Glomerular endothelial cell (primary cell): ENCODE results near the gene SLC39A11. TPM values are rescaled to one million over a fixed set of nuclear protein-coding genes. Genes with fewer than 3 reads are reported as not detected.
"Not testable (repeated sequence)": the region's sequence is repeated elsewhere in the genome, so short reads cannot be mapped to it uniquely, and the experiment has no call there.

Source experiments
- DNase-seq: peaks from one replicate; pipeline ENCODE4 v3.0.0-alpha.2; 2011; ENCODE audit warnings: low read depth, low spot score; ENCODE audit errors: extremely low read depth
- total RNA-seq: library from RNA; depleted of rRNA; stranded (reverse); fragments of >200 nt; gene quantifications from 2 replicates; pipeline ENCODE4 v1.2.3, GENCODE V29; 2015

SLC39A11 gene
- total RNA-seq, 1 donor from 2014 or later = 5.8 TPM

DNA sequence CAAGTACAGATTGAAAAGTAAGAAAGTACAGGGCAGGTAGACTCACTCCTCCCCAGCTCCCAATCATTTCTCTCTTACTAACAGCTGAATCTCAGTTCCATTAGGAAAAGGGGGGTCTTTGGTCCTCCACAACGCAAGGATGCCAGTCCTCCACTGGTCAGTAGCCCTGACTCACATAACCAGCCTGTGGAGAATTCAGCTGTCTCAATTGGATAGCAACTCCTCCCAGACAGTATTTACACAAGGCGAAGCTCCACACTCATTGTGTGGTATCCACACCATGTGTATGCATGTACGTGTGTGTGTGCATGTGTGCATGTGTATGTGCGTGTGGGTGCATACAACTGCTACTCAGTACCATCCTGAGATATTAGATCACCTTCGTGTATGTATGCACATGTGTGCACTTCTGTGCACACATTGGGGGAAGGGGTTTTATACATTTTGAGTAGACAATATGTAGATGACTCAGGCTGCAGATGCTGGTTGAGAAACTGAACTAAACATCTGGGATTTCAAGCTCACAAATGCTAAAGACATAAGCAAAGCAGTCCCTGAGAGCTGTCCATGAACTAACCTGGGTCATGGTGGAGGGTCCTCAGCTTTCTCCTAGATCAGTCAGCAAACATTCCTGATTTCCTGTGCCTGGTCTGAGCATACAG is 240.1 kb downstream of the SLC39A11 start:
- DNase-seq = no peak

DNA sequence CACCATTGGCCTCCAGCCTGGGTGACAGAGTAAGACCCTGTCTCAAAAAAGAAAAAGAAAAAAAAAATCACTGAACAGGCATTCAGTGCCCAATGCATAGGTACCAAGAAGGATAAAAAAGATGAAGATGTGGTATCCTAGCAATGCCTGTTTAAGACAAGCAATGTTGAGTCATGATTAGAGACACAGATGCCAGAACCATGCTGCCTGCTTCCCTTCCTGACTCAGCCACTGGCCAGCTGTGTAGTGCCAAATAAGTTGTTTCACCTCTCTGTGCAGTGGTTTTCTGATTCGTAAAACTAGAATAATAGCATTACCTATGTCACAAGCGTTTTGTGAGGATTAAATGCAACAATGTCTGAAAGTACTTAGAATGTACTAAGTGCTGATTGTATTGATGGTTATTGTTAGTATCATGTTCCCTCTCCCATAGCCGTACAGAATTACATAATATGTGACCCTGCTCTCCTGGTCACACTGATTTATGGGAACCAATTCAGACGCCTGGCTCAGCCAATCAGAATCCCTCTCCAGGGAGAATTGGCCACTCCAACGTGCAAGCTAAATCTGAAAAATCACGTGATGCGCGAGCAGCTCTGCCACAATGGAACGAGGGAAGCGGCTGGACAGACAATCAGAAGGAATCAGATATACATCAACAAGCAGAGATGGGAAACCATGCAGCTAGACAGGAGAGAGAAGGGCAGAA is 241.9 kb downstream of the SLC39A11 start:
- no peak for DNase-seq

DNA sequence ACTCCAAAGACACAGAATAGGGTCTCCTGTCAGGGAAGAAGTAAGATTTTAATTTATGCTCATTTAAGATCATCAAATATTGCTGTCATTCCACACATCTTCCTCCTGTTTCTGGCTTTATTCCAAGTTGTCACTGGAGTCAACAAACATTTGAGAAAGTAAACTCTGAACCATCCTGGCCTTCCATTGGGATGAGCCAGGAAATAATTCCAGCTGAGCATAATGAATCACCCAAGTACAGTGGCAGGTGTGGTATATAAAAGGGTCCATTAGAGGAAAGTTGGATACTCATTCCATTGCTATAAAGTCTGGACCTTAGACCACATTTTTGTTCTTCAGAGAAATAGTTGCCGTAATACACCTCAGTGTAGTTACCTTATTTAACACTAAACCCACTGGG is 246.1 kb downstream of the SLC39A11 start:
- no peak for DNase-seq

DNA sequence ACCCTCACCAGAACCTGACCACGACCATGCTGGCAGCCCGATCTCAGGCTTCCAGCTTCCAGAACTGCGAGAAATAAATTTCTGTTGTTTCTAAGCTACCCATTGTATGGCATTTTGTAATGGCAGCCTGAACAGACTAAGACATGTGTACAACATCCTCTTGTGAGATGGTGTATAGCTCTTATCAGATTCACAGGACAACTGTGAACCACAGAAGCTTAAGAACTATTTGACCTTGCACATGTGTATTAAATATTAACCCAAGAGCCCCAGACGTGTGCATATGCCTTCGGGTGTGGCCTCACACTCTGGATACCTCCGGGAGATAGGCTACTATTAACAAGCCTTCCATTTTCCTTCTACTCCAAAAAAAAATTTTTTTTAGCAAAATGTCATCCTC is 248.9 kb downstream of the SLC39A11 start:
- no peak for DNase-seq

DNA sequence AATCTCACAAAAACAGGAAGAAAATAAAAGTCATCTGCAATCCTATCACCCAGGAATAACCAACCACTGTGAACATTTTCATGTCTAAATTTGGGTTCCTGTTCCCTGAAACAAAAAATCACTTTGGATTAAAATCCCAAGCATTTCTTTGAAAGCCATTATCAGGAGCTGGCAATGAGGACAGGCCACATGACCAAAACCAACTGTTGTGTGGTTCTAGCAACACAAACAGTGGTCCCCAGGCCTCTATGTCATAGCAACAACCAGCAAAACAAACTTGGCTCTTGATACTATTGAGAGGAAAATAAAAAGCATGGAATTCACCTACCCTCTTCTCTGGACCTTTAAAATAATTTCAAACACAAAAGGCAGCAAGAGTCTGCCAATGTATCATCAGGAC is 252.5 kb downstream of the SLC39A11 start:
- no peak for DNase-seq

DNA sequence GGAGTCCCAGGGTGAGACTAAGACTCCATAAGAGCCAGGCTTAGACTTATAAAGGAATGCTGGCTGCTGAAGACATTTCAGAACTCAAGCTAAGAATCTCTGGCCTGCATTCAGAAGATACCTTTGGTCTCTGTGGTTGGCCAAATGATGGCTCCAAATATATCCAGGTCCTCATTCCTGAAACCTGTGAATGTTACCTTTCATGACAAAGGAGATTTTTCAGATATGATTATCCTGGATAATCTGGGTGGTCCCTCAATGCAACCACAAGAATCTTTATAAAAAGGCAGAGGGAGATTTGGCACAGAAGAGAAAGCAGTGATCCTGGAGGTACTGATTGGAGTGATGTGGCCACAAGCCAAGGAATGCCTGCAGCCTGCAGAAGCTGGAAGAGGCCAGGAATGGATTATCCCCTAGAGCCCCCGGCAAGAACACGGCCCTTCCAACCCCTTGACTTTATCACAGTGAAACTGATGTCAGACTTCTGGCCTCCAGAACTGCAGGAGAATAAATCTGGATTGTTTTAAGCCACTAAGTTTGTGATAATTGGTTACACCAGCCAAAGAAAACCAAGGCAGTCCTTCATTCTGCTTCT is 253.3 kb downstream of the SLC39A11 start:
- no peak for DNase-seq

DNA sequence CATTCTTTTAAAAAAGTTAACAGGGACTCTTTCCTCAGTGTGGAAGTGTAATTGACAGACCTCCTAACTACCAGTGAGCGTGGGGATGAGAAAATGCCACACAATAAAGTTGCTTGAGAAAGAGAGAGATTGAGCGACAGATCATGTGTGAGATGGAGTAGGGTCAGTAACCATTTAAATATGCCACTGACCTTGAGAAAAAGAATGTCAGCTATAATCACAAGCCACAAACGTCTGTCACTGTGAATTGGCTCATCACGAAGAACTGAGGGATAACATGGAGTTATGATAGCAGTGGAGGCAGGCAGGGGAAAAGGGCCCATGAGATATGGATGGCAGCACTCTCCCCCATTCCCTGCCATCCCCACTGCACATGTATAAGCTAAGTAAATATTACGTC is 253.9 kb downstream of the SLC39A11 start:
- no peak for DNase-seq

DNA sequence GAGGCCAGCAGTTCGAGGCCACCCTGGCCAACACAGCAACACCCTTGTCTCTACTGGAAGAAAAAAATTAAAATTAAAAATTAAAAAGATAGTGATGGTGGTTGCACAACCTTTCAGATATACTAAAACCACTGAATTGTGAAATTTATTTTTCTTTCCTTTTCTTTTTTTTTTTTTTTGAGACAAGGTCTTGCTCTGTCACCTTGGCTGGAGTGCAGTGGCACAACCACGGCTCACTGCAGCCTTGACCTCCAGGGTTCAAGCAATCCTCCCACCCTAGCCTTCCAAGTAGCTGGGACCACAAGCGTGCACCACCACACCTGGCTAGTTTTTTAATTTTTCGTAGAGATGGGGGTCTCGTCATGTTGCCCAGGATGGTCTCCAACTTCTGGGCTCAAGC is 254.4 kb downstream of the SLC39A11 start:
- no peak for DNase-seq

DNA sequence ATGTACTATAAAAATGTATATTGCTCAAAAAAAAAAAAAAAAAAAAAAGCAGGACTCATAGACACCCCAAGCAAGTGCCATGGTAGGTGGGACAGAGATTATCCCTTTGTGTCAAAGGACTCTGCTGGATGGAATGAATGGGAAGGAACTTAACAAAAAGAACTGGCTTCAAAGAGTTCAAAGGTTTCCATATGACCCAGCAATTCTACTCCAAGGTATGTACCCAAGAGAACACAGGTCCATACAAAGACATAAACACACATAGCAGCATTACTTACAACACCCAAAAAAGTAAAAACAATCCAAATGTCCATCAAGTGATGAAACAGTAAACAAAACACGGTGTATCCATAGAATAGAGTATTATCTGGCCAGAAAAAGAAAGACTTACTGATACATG is 255.2 kb downstream of the SLC39A11 start:
- no peak for DNase-seq

DNA sequence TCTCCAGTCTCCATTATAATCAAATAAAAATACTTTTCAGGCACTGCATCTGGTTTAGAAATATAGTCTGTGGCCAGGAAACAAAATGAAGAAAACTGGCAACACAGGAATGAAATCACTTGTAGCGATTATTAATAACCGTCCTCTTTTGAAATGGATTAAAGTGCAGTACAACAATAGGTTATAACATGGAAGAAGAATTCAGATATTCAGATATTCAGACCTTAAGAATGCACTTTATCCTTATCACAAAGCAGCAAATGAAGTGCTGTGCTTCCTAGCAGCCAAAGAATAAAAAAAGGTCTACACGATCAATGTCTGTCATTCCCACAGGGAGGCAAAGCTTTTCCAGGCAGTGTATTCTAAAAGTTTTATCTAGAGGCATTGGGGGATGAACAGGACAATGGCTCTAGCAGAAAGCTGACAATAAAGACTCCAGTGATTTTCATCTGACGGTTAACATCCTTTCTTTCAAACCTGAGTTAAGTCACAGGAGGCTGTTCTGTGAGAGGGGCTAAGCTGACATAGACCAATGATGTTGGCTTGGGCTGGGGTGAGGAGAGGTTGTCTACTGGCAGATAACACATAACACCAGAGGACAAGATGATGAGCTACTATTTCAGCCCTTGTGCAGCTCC is 259.2 kb downstream of the SLC39A11 start:
- DNase-seq = no peak

DNA sequence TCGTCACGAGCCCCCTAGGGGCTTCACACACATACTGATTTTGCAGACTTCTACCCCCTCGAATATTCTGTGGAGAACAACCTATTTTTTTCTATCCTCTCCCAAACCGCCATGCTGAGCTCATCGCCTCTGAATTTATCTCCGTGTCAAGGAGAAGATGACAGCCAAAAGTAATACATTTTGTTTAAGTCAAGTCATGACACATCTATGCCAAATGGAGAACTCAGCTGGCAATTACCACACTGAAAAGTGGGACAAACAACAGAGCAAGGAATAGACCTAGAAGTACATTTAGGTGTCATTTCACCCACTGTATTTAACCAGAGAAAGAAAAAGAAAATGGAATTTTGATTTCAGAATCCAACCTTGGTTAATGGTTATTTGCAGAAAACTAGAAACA is 260.2 kb downstream of the SLC39A11 start:
- no peak for DNase-seq

DNA sequence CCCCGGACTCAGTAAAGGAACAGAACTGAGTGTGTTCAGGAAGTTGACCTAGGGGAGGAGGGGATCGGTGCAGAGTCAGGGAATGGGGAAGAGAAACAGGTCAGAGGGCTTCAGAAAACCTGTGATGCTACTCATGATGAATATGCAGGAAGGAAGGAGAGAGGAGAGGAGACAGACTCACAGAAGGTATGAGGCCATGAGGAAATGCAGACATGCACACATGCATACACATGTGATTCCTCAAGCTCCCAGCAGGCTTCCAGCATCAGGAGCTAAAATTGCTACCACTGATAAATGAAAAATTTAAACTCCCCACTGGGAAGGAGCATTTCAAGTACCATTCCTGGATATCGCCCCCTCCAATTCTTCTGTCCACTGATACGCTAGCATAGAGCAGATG is 262.6 kb downstream of the SLC39A11 start:
- DNase-seq = no peak

DNA sequence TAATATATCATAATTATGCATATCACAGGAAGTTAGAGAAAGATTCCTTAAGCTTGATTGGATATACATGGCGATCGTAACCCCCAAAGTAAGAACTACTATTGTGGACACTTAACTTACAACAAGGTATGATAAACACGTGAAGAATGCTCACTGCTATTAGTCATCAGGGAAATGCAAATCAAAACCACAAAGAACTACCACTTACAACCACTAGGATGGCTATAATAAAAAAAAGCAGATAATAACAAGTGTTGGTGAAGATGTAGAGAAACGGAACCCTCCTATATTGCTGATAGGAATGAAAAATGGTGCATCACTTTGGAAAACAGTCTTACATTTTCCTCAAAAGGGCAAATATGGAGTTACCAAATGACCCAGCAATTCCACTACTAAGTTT is 265.9 kb downstream of the SLC39A11 start:
- DNase-seq = no peak

DNA sequence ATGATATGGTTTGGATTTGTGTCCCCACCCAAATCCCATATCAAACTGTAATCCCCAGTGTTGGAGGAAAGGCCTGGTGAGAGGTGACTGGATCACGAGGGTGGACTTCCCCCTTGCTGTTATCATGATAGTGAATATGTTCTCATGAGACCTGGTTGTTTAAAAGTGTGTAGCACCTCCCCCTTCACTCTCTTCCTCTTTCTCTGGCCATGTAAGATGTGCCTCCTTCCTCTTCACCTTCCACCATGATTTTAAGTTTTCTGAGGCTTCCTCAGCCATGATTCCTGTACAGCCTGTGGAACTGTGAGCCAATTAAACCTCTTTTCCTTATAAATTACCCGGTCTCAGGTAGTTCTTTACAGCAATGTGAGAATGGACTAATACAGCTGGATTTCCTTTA is 266.4 kb downstream of the SLC39A11 start:
- DNase-seq = not testable (repeated sequence)

DNA sequence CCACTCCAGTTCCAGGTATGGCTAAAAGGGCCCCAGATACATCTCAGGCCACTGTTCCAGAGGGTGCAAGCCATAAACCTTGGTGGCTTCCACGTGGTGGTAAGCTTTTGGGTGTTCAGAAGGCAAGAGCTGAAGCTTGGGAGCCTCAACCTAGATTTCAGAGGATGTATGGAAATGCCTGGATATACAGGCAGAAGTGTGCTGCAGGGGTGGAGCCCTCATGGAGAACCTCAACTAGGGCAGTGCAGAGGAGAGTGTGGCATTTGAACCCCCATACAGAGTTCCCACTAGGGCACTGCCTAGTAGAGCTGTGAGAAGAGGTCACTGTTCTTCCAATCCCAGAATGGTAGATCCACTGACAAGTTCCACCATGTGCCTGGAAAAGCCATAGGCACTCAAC is 267.3 kb downstream of the SLC39A11 start:
- DNase-seq = no peak

DNA sequence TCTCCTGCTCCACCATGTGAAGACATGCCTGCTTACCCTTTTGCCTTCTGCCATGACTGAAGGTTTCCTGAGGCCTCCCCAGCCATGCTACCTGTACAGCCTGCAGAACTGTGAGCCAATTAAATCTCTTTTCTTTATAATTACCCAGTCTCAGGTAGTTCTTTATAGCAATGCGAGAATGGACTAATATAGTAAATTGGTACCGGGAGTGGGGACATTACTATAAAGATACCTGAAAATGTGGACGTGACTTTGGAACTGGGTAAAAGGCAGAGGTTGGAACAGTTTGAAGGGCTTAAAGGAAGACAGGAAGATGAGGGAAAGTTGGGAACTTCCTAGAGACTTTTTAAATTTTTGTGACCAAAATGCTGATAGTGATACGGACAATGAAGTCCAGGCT is 268.2 kb downstream of the SLC39A11 start:
- DNase-seq = not testable (repeated sequence)

DNA sequence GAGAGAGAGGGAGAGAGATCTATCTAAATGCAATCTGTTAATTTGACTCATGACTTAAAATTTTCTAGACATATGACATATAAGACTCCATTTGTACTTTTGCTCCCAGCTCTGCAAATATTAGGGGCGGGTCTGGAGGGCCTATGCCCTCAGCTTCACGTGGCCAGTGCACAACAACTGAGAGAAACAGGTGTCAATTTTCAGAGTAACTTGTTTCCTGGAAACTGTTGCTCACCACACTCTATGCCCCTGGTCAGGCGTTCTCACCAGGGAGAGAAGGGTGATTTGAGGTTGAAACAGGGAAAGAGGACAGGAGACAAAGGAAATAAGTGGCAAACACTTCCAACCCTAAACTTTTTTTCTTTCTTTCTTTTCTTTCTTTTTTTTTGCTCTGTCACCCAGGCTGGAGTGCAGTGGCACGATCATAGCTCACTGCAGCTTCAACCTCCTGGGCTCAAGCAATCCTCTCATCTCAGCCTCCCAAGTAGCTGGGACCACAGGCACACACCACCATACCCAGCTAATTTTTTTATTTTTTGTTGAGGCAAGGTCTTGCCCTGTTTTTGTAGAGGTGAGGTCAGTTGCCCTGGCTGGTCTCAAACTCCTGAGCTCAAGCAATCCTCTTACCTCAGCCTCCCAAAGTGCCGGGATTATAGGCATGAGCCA is 270.0 kb downstream of the SLC39A11 start:
- no peak for DNase-seq

DNA sequence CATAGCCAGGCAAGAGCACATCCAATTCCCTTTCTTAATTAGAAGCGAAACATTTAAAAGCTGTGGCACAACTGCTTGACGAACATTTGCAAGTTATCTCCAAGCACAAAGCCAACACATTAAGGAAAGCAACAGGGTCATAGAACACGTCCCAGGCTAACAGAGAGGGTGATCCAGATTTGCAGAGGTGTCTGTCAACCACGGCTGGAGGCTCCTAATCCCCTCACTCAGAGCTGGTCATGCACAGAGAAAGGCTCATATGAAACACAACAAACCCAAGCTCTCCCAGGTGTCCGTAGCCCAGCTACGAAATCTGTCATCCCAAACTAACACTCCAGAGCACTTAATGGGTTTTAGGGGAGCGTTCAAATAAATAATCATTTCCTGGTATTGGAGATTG is 276.1 kb downstream of the SLC39A11 start:
- no peak for DNase-seq

DNA sequence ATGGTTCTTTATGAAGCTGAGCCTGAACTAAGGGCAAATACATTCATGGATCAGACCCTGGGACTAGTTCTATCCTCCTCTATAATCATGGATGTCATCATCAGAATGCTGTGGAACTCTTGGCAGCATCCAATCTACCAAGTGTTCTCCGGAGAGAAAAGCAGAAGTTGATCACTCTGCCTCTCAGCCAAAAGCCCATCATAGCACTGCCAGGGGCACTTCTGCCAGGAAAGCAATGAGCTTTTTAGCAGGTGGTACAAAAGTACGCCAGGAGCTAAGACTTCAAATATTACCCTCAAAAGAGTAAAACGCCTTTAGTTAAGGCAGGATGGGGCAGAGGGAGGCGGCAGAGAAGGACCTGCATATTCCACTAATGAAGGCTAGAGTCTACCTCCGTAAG is 279.0 kb downstream of the SLC39A11 start:
- no peak for DNase-seq

DNA sequence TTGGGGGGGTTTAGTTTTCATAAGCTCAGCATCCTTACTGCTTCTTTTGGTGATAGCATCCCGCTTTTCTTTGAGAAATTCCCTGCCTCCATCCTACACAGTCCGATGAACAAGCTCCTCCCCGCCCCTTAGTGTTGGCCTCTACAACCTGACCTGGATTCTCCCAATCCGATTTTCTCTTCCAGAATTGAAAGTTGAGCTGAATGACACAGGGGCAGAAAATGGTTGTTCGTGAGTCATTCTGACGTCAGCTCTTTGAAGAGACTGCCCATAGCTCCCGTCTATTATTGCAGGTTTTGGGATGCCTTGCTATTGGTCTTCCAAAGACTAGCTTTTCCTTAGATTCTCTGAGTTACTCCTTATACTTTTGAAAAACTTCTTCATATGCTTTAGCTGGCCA is 279.7 kb downstream of the SLC39A11 start:
- DNase-seq = no peak

DNA sequence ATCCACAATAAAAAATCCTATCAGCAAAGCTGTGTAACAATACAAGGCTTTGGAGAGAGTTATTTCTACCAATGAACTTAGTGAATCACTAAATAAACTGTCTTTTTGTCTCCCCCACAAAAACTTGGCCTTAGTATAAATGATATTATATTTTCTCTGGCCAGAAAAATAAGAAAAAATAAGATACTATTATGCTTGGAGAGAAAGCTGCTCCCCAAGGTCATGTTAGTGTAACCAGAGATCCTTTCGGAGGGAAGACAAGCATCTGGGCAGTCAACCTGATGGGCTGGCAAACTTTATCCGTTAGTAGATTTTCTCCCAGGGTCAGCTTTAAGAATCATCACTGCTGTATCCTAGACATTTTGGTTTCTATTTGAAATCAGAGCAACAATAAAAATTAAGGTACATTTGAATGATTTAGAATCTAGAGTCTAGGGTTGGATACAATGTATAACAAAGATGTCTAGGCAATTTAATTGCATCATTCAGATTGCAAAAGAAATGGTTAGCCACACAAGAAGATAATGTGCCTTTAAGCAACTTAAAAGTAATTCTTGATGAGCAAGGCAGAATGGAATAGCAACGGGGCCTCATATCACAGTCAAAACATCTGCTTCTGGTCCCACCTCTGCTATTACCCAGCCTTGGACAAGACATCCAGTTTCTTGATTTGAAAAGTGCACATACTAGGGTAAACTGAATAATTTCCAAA is 280.4 kb downstream of the SLC39A11 start:
- DNase-seq = no peak
